ENCODE results near the gene KCNK3. TPM values are rescaled to one million over a fixed set of nuclear protein-coding genes. Genes with fewer than 3 reads are reported as not detected.
A peak's percentile ranks its signal among the peaks of the same experiment; 100 is the strongest.

The KCNK3 gene
- total RNA-seq, 3 donors from 2014 or later (not counting 1 experiment from before 2014, with no cell fraction given) = not detected

DNA sequence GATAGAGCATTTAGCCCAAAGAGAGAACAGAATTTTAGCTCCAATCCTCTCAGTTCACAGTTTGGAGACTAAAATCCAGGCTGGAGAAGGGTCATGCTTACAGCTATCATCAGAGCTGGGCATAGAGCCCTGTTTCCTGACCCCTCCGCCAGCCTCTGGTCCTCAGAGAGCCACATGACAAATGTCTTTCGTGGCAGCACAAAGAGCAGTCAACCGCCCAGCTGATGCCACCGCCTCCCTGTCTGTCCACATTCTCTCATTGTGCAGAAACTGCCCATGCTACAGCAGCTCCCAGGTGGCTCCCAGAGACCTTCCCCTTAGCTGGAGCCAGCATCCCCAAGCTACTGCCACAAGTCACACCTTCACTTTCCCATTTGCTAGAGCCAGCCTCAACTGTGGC, 7.6 kb downstream of the KCNK3 start:
- ATAC-seq (no peak), DNase-seq (no peak)
- TF ChIP-seq, protein P1, sequence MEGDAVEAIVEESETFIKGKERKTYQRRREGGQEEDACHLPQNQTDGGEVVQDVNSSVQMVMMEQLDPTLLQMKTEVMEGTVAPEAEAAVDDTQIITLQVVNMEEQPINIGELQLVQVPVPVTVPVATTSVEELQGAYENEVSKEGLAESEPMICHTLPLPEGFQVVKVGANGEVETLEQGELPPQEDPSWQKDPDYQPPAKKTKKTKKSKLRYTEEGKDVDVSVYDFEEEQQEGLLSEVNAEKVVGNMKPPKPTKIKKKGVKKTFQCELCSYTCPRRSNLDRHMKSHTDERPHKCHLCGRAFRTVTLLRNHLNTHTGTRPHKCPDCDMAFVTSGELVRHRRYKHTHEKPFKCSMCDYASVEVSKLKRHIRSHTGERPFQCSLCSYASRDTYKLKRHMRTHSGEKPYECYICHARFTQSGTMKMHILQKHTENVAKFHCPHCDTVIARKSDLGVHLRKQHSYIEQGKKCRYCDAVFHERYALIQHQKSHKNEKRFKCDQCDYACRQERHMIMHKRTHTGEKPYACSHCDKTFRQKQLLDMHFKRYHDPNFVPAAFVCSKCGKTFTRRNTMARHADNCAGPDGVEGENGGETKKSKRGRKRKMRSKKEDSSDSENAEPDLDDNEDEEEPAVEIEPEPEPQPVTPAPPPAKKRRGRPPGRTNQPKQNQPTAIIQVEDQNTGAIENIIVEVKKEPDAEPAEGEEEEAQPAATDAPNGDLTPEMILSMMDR (IDR thresholded peaks at IDR 0.05) = no peak
- H3K36me3 ChIP-seq (ENCODE audit: control insufficient read depth, insufficient read depth, low read length) = no peaks in the 10 kb centered on the region
- no peak overlapping the region for H3K4me3 ChIP-seq (ENCODE audit: low read length)
- H3K4me1 Mint-ChIP-seq = peaks cover 5 to 6% of the 10 kb centered on the region in 2 donors
- no peaks in the 10 kb centered on the region for H3K9me3 ChIP-seq (ENCODE audit: control insufficient read depth, insufficient read depth, low read length)
- H3K36me3 Mint-ChIP-seq = no peaks in the 10 kb centered on the region
- no peaks in the 10 kb centered on the region for H3K9me3 Mint-ChIP-seq
- no peak overlapping the region for H3K27ac ChIP-seq (ENCODE audit: low read length)
- no peak overlapping the region for H3K4me3 Mint-ChIP-seq
- H3K4me1 ChIP-seq (ENCODE audit: control insufficient read depth, insufficient read depth, low read length) = no peaks in the 10 kb centered on the region
- peaks cover 6% of the 10 kb centered on the region for H3K27me3 ChIP-seq (ENCODE audit: control insufficient read depth, insufficient read depth, low read length)
- WGBS (ENCODE audit: insufficient coverage) = 83% methylated on average over 4 of the region's 4 CpGs
- H3K27ac Mint-ChIP-seq = no peak overlapping the region
- intact Hi-C loops (cut with micrococcal nuclease) = no loop called here
- peaks cover 30 to 32% of the 10 kb centered on the region in 2 donors for H3K27me3 Mint-ChIP-seq (ENCODE audit: low read depth in 2 of 2)

DNA sequence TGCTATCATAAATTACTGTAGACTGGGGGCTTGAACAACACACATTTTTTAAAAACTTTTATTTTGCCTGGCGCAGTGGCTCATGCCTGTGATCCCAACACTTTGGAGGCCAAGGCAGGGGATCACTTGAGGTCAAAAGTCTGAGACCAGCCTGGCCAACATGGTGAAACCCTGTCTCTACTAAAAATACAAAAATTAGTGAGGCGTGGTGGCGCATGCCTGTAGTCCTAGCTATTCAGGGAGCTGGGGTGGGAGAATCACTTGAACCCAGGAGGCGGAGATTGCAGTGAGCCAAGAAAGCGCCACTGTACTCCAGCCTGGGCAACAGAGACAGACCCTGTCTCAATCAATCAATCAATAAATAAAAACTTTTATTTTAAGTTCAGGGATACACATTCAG, 9.1 kb downstream of the KCNK3 start:
- H3K4me1 ChIP-seq (ENCODE audit: control insufficient read depth, insufficient read depth, low read length) = no peaks in the 10 kb centered on the region
- no peaks in the 10 kb centered on the region for H3K9me3 ChIP-seq (ENCODE audit: control insufficient read depth, insufficient read depth, low read length)
- H3K27ac ChIP-seq (ENCODE audit: low read length) = no peak overlapping the region
- DNase-seq (no peak), ATAC-seq (no peak)
- Mint-ChIP-seq H3K36me3 (no peaks in the 10 kb centered on the region), H3K27me3 (ENCODE audit: low read depth in 2 of 2) (peaks cover 19 to 22% of the 10 kb centered on the region in 2 donors), H3K4me3 (no peak overlapping the region), H3K9me3 (no peaks in the 10 kb centered on the region), H3K27ac (no peak overlapping the region), H3K4me1 (peaks cover 5 to 6% of the 10 kb centered on the region in 2 donors)
- H3K4me3 ChIP-seq (ENCODE audit: low read length) = no peak overlapping the region
- no peaks in the 10 kb centered on the region for H3K27me3 ChIP-seq (ENCODE audit: control insufficient read depth, insufficient read depth, low read length)
- TF ChIP-seq, protein P1 (IDR thresholded peaks at IDR 0.05) = no peak
- intact Hi-C loops (cut with micrococcal nuclease) = no loop called here
- 94% methylated on average over 4 of the region's 5 CpGs for WGBS (ENCODE audit: insufficient coverage)
- H3K36me3 ChIP-seq (ENCODE audit: control insufficient read depth, insufficient read depth, low read length) = no peaks in the 10 kb centered on the region

DNA sequence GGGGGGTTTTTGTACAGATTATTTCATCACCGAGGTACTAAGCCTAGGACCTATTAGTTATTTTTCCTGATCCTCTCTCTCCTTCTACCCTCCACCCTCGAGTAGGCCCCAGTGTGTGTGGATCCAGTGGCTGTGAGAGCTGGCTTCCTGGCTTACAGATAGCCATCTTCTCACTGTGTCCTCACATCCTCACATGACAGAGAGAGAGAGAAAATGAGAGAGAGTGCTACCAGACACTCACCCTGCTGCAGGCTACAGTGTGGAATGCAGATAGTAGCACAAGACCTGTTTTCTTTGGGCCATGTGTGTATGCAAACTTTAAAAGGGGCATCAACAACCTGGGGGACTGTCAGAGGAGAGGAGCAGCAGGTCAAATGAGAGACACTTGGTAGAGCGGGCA, 9.5 kb downstream of the KCNK3 start:
- Histone ChIP-seq H3K4me1 (ENCODE audit: control insufficient read depth, insufficient read depth, low read length) (no peaks in the 10 kb centered on the region), H3K9me3 (ENCODE audit: control insufficient read depth, insufficient read depth, low read length) (no peaks in the 10 kb centered on the region), H3K27me3 (ENCODE audit: control insufficient read depth, insufficient read depth, low read length) (no peaks in the 10 kb centered on the region), H3K4me3 (ENCODE audit: low read length) (no peak overlapping the region), H3K27ac (ENCODE audit: low read length) (no peak overlapping the region), H3K36me3 (ENCODE audit: control insufficient read depth, insufficient read depth, low read length) (no peaks in the 10 kb centered on the region)
- Mint-ChIP-seq H3K36me3 (no peaks in the 10 kb centered on the region), H3K27ac (no peak overlapping the region), H3K9me3 (no peaks in the 10 kb centered on the region), H3K4me1 (peaks cover 5 to 6% of the 10 kb centered on the region in 2 donors), H3K27me3 (ENCODE audit: low read depth in 2 of 2) (peaks cover 16 to 18% of the 10 kb centered on the region in 2 donors), H3K4me3 (no peak overlapping the region)
- no peak for DNase-seq
- peak in 1 of 3 donors; percentile 30 for ATAC-seq
- intact Hi-C loops (cut with micrococcal nuclease) = no loop called here
- WGBS (ENCODE audit: insufficient coverage) = 90% methylated on average over 1 of the region's 3 CpGs
- TF ChIP-seq, protein P1 (IDR thresholded peaks at IDR 0.05) = no peak

DNA sequence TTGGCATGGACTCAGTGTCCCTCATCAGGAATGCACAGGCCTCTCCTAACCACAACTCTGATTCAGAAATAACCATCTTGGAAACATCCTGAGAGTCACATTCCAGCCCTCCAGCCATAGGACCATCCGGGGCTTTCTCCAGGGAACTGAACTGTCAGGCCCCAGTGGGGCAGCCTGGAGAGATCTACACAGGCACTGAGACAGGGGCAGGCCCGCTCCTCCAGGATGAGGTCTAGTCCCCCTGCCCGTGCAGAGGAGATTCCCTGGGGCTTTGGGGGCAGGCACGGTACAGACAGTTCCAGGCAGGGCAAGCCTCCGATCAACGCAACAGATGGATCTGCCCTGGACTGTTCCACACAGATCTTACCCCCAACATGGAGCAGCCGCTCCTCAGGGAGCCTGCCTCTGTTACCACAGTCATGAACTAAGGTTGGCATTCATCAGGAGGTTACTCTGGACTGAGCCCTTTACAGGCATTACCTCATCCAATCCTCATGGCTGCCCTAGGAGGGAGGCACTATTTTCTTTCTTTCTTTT, 12.0 kb downstream of the KCNK3 start:
- Histone ChIP-seq H3K9me3 (ENCODE audit: control insufficient read depth, insufficient read depth, low read length) (no peaks in the 10 kb centered on the region), H3K27me3 (ENCODE audit: control insufficient read depth, insufficient read depth, low read length) (no peaks in the 10 kb centered on the region), H3K27ac (ENCODE audit: low read length) (no peak overlapping the region), H3K4me3 (ENCODE audit: low read length) (no peak overlapping the region), H3K4me1 (ENCODE audit: control insufficient read depth, insufficient read depth, low read length) (no peaks in the 10 kb centered on the region), H3K36me3 (ENCODE audit: control insufficient read depth, insufficient read depth, low read length) (no peaks in the 10 kb centered on the region)
- intact Hi-C loops (cut with micrococcal nuclease) = no loop called here
- WGBS (ENCODE audit: insufficient coverage) = 82% methylated on average over 7 of the region's 7 CpGs
- H3K4me3 Mint-ChIP-seq = no peak overlapping the region
- DNase-seq (no peak), ATAC-seq (no peak)
- no peaks in the 10 kb centered on the region for H3K9me3 Mint-ChIP-seq
- H3K27ac Mint-ChIP-seq = no peak overlapping the region
- H3K4me1 Mint-ChIP-seq = peaks cover 5 to 6% of the 10 kb centered on the region in 2 donors
- TF ChIP-seq, protein P1 (IDR thresholded peaks at IDR 0.05) = no peak
- H3K27me3 Mint-ChIP-seq (ENCODE audit: low read depth in 2 of 2) = peaks cover 1 to 5% of the 10 kb centered on the region in 2 donors
- no peaks in the 10 kb centered on the region for H3K36me3 Mint-ChIP-seq
